Activated CD4-positive, alpha-beta T cell treated with anti-CD3 and anti-CD28 coated beads, Interleukin-2, amount 10 ng/mL, durations not matched to agents 24 days and 14 days (primary cell): Measurements from ENCODE around the gene FAM76A. TPM values are rescaled to one million over a fixed set of nuclear protein-coding genes. Genes with fewer than 3 reads are reported as not detected.
"Not testable (repeated sequence)": the region's sequence is repeated elsewhere in the genome, so short reads cannot be mapped to it uniquely, and the experiment has no call there.

ENCODE experiments used
- DNase-seq: peaks from one replicate; pipeline ENCODE4 v3.0.0; 2022
- H3K27ac Mint-ChIP-seq: one replicate; pipeline ENCODE4 v1.8.0; 2022; ENCODE audit warnings: mild to moderate bottlenecking, mixed read lengths
- H3K27me3 Mint-ChIP-seq: one replicate; pipeline ENCODE4 v1.8.0; 2022; ENCODE audit warnings: mixed read lengths
- H3K36me3 Mint-ChIP-seq: one replicate; pipeline ENCODE4 v1.8.0; 2022; ENCODE audit warnings: low read depth, mild to moderate bottlenecking, mixed read lengths
- H3K4me1 Mint-ChIP-seq: one replicate; pipeline ENCODE4 v1.8.0; 2021; ENCODE audit warnings: mixed read lengths
- H3K4me3 Mint-ChIP-seq: one replicate; pipeline ENCODE4 v1.8.0; 2022; ENCODE audit warnings: mild to moderate bottlenecking, moderate library complexity, mixed read lengths
- H3K9me3 Mint-ChIP-seq: one replicate; pipeline ENCODE4 v1.8.0; 2021; ENCODE audit warnings: mixed read lengths
- intact Hi-C: fragments of 100-400 bp; cut with micrococcal nuclease; formaldehyde crosslinking; loops from one replicate; pipeline ENCODE4 v1.15.1; 2023
- total RNA-seq: library from RNA; stranded (reverse); gene quantifications from 2 replicates; pipeline ENCODE4 v1.2.3, GENCODE V29; 2022

FAM76A gene
- total RNA-seq, 1 donor from 2014 or later = 13.8 TPM

- Mint-ChIP-seq H3K9me3 (no peaks in the 10 kb centered on the region), H3K4me1 (peaks cover 5% of the 10 kb centered on the region), H3K4me3 (no peak overlapping the region), H3K27me3 (no peaks in the 10 kb centered on the region), H3K27ac (no peak overlapping the region), H3K36me3 (peaks cover 38% of the 10 kb centered on the region)
- no peak for DNase-seq
- intact Hi-C loops = no loop called here
These were observed 26.6 kb downstream of the FAM76A start for GRCh38 chr1:27752360-27752759.

- Mint-ChIP-seq H3K4me1 (peaks cover 3% of the 10 kb centered on the region), H3K9me3 (no peaks in the 10 kb centered on the region), H3K27ac (no peak overlapping the region), H3K27me3 (no peaks in the 10 kb centered on the region), H3K36me3 (peaks cover 31% of the 10 kb centered on the region), H3K4me3 (no peak overlapping the region)
- no peak for DNase-seq
- intact Hi-C loops = no loop called here
These were observed 29.5 kb downstream of the FAM76A start for GRCh38 chr1:27755286-27755685.

DNA sequence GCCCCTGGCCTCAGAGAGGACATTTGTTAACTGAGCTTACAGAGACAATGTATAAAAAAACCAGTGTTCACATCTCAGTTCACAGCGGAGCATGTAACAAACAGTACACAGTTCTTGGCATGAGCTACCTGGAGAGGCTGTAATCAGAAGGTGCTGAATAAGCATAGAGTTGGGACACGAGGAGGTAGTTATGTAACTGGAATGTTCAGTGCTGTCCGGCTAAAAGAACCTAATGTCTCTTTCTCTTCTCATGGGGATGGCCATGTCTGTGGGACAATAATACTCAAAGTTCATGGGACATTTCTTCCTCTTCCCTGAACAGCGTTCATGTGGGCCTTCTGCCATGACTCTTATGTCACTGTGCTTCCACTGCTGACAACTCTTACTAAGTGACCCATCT, 30.1 kb downstream of the FAM76A start:
- Mint-ChIP-seq H3K27me3 (no peaks in the 10 kb centered on the region), H3K9me3 (no peaks in the 10 kb centered on the region), H3K27ac (no peak overlapping the region), H3K36me3 (peaks cover 27% of the 10 kb centered on the region), H3K4me3 (no peak overlapping the region), H3K4me1 (peaks cover 3% of the 10 kb centered on the region)
- no peak for DNase-seq
- intact Hi-C loops = no loop called here

- no peak overlapping the region for H3K4me3 Mint-ChIP-seq
- H3K9me3 Mint-ChIP-seq = no peaks in the 10 kb centered on the region
- DNase-seq = no peak
- peaks cover 20% of the 10 kb centered on the region for H3K36me3 Mint-ChIP-seq
- intact Hi-C loops = no loop called here
- no peaks in the 10 kb centered on the region for H3K27me3 Mint-ChIP-seq
- no peak overlapping the region for H3K27ac Mint-ChIP-seq
- H3K4me1 Mint-ChIP-seq = no peaks in the 10 kb centered on the region
These were observed 33.5 kb downstream of the FAM76A start for GRCh38 chr1:27759236-27759635.

DNA sequence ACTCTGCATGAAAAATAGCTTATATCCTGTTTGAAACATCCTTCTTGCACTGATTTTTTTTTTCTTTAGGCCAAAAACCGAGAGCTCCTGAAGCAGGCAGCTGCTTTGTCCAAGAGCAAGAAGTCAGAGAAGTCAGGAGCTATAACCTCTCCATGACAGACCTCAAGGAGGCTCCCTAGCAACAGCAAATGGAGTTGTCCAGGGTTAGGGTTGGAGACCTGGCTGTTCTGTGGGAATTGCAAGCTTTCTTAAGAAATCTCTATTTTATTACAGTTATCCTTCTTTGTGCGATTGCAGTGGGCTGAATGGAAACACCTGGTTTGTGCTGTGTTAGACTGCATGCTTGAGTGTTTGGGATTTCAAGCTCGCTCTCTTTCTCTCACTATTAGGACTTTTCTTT, 34.7 kb downstream of the FAM76A start:
- Mint-ChIP-seq H3K4me3 (no peak overlapping the region), H3K27ac (no peak overlapping the region), H3K4me1 (no peaks in the 10 kb centered on the region), H3K36me3 (peaks cover 15% of the 10 kb centered on the region), H3K27me3 (no peaks in the 10 kb centered on the region), H3K9me3 (no peaks in the 10 kb centered on the region)
- intact Hi-C loops = no loop called here
- DNase-seq = no peak

DNA sequence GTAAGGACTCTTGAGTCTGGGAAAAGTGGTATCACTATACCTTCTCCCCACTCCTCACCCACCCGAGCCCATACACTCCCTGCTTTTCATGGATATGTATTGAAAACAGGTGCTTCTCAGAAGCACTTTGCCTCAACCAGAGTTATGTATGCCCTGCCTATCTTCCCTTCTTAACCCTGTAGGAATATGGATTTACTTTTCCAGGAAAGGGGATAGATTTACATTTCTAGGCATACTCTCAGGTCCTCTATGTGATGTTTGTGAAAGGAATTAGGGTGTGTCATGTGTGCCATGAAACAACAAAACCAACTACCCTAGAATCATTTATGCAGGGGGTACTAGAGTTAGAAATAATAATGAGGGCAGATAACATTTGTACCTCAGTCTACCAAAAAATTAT, 36.3 kb downstream of the FAM76A start:
- Mint-ChIP-seq H3K9me3 (no peaks in the 10 kb centered on the region), H3K27ac (no peak overlapping the region), H3K36me3 (peaks cover 9% of the 10 kb centered on the region), H3K4me3 (no peak overlapping the region), H3K27me3 (no peaks in the 10 kb centered on the region), H3K4me1 (peaks cover 5% of the 10 kb centered on the region)
- intact Hi-C loops = no loop called here
- DNase-seq = no peak

- H3K9me3 Mint-ChIP-seq = no peaks in the 10 kb centered on the region
- no peak overlapping the region for H3K4me3 Mint-ChIP-seq
These were observed 37.6 kb downstream of the FAM76A start for GRCh38 chr1:27763358-27763757.

GRCh38 chr1:27770293-27770830, 44.6 kb downstream of the FAM76A start:
- Mint-ChIP-seq H3K27me3 (peaks cover 1% of the 10 kb centered on the region), H3K36me3 (no peaks in the 10 kb centered on the region), H3K27ac (no peak overlapping the region), H3K9me3 (no peaks in the 10 kb centered on the region), H3K4me1 (peaks cover 19% of the 10 kb centered on the region), H3K4me3 (no peak overlapping the region)
- intact Hi-C loops = no loop called here
- no peak for DNase-seq

More at GRCh38 chr1:27763358-27763757, 37.6 kb downstream of the FAM76A start:
- H3K36me3 Mint-ChIP-seq = peaks cover 6% of the 10 kb centered on the region
- DNase-seq = no peak
- H3K27me3 Mint-ChIP-seq = no peaks in the 10 kb centered on the region
- peaks cover 5% of the 10 kb centered on the region for H3K4me1 Mint-ChIP-seq
- no peak overlapping the region for H3K27ac Mint-ChIP-seq
- intact Hi-C loops = no loop called here

DNA sequence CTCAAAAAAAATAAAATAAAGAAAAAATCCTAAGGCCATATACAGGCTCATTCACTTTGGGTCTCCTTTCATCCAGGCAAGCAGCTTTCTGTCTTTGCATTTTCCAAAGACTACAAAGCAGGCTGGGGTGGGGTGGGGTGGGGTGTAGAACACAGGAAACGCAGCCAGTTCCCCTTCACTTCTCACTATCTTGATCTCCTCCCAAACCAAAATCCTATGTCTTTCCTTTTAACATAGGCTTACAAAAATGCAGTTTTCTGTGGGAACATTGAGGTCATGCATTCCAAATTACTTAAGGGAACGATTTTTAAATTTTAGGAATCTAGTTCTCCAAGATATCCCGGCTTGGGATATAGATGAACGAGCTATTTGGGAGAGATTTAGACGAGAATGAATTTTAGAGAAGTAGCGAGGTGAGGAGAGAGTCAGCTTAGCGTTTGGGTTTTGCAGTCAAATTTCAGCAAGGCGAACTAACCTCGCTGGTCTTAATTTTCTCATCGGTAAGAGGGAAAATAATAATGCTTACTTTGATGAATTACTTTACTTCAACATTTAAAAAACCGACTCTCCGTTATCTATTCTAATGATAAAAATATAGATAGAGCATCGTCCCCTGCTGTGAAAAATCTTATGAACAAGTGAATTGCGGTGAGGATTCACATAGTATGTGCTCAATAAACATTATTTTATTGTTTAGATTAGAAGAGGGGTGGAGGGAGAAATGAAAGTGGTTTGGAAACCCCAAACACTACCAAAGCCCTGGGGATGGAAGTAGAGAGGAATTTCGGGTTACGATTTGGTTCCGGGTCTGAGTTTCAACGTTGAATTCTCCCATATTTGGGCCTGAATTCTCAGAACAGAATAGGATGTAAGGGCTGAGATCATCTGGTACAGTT, 46.5 kb downstream of the FAM76A start:
- peaks cover 26% of the 10 kb centered on the region for H3K4me1 Mint-ChIP-seq
- intact Hi-C loops = loop anchor here (2.0 kb wide), 2 partner anchors 59 to 103 kb away; partner anchors contain the start of gene PPP1R8
- H3K4me3 Mint-ChIP-seq = peak overlapping the region; percentile 86
- H3K9me3 Mint-ChIP-seq = no peaks in the 10 kb centered on the region
- H3K27ac Mint-ChIP-seq = peak overlapping the region; percentile 98
- DNase-seq = no peak
- peaks cover 8% of the 10 kb centered on the region for H3K36me3 Mint-ChIP-seq
- H3K27me3 Mint-ChIP-seq = peaks cover 1% of the 10 kb centered on the region

DNA sequence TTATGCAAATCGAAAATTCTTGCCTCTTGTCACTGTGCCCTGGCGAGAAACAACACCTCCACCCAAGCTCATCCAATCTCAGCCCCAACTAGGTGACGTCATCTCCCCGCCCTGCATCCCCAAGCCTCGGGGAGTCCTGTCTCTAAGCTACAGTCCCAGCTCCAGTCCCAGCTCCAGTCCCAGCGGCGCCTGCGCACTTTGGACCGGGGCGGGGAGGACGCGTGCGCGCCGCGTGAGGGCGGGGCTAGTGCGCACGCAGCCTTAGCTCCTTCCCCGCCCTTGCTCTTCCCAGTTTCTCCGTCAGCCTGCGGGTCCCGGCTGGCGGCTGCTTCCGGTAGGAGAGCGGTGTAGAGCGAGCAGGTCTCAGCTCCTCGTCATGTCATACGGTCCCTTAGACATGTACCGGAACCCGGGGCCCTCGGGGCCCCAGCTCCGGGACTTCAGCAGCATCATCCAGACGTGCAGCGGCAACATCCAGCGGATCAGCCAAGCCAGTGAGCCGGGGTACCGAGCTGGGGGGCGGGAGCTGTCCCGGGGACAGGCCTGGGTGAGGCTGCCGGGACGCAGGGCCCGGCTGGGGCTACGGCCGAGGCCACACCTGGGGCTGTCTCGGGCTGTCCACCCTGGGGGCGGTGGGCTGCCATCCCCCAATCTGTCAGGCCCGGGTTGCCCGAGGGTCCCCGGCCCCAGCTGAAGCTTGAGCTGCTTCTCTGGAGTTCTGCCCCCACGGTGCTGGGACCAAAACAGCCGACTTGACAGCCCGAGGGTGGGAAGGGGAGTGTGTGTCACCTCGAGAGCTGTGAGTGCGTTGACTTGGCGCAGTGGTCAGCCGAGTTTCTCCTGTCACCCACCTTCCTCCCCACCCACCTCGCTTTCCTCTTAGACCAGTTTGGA, 47.4 kb downstream of the FAM76A start, which contains the start of gene STX12:
STX12 (plus strand) TSS at position 288 of the 894 bp plus-strand sequence; CDS start at position 377, 89 bp downstream.
- Mint-ChIP-seq H3K27ac (peak within 1 kb of the TSS; percentile 98), H3K4me1 (peaks cover 26% of the 10 kb centered on the region), H3K27me3 (peaks cover 1% of the 10 kb centered on the region), H3K9me3 (no peaks in the 10 kb centered on the region), H3K4me3 (peak within 1 kb of the TSS; percentile 86), H3K36me3 (peaks cover 8% of the 10 kb centered on the region)
- intact Hi-C loops = loop anchor here (1.0 to 2.0 kb wide), 3 partner anchors 48 to 104 kb away; partner anchors contain the start of genes FAM76A and PPP1R8
- DNase-seq = peak; percentile 100

- Mint-ChIP-seq H3K4me1 (peaks cover 26% of the 10 kb centered on the region), H3K27me3 (peaks cover 1% of the 10 kb centered on the region), H3K36me3 (peaks cover 8% of the 10 kb centered on the region), H3K27ac (peak overlapping the region; percentile 90), H3K9me3 (no peaks in the 10 kb centered on the region), H3K4me3 (peak overlapping the region; percentile 86)
- intact Hi-C loops = loop anchor here (1.0 to 2.0 kb wide), 3 partner anchors 49 to 105 kb away; partner anchors contain the start of genes FAM76A and PPP1R8
- DNase-seq = peak; percentile 80
These were observed 48.2 kb downstream of the FAM76A start for GRCh38 chr1:27773826-27774445.

GRCh38 chr1:27774654-27775053, 48.9 kb downstream of the FAM76A start:
- peaks cover 10% of the 10 kb centered on the region for H3K36me3 Mint-ChIP-seq
- intact Hi-C loops = no loop called here
- peaks cover 1% of the 10 kb centered on the region for H3K27me3 Mint-ChIP-seq
- H3K4me3 Mint-ChIP-seq = peak overlapping the region; percentile 20
- peaks cover 28% of the 10 kb centered on the region for H3K4me1 Mint-ChIP-seq
- DNase-seq = no peak
- no peaks in the 10 kb centered on the region for H3K9me3 Mint-ChIP-seq
- H3K27ac Mint-ChIP-seq = no peak overlapping the region

GRCh38 chr1:27775336-27775735, 49.6 kb downstream of the FAM76A start:
- H3K27me3 Mint-ChIP-seq, H3K27ac Mint-ChIP-seq, H3K4me3 Mint-ChIP-seq, intact Hi-C loops, H3K36me3 Mint-ChIP-seq, DNase-seq, H3K9me3 Mint-ChIP-seq: not testable (repeated sequence)
- H3K4me1 Mint-ChIP-seq = peaks cover 28% of the 10 kb centered on the region
